22Rv1 (cell line): ENCODE results near the gene MYRIP.

Experiments used
- CTCF ChIP-seq: fragments of 450-650 bp; IDR thresholded peaks from 2 replicates; pipeline ENCODE4 v1.5.1; 2017; ENCODE audit warnings: mild to moderate bottlenecking
- ZFX ChIP-seq: fragments of 450-650 bp; IDR thresholded peaks from 2 replicates; pipeline ENCODE4 v1.6.1; 2017; ENCODE audit warnings: antibody characterized with exemption, borderline replicate concordance

GRCh38 chr3:40287248-40287647 is 477.8 kb downstream of the MYRIP start:
- no peak for TF ChIP-seq ZFX
- TF ChIP-seq CTCF = no peak
